Stimulated activated naive CD4-positive, alpha-beta T cell treated with Interleukin-2 at 50 U/mL for 16 hours (primary cell): Measurements from ENCODE around the gene OR2A42.
"Not testable (repeated sequence)": the region's sequence is repeated elsewhere in the genome, so short reads cannot be mapped to it uniquely, and the experiment has no call there.

Experiments used
- DNase-seq: peaks from one replicate; lab custom pipeline; 2025; lab: John Stamatoyannopoulos, UW

OR2A42 gene

GRCh38 chr7:144220531-144220930 is 18.9 kb downstream of the OR2A42 start:
- not testable (repeated sequence) for DNase-seq

GRCh38 chr7:144219149-144219548 is 20.3 kb downstream of the OR2A42 start:
- not testable (repeated sequence) for DNase-seq

GRCh38 chr7:144218581-144218980 is 20.8 kb downstream of the OR2A42 start:
- DNase-seq = not testable (repeated sequence)

GRCh38 chr7:144217200-144217599 is 22.2 kb downstream of the OR2A42 start:
- not testable (repeated sequence) for DNase-seq

- DNase-seq = not testable (repeated sequence)
Measured at GRCh38 chr7:144205306-144205705, 34.1 kb downstream of the OR2A42 start.

- DNase-seq = not testable (repeated sequence)
Measured at GRCh38 chr7:144203086-144203485, 36.3 kb downstream of the OR2A42 start.

- not testable (repeated sequence) for DNase-seq
Measured at GRCh38 chr7:144201978-144202377, 37.4 kb downstream of the OR2A42 start.

GRCh38 chr7:144198934-144199333 is 40.5 kb downstream of the OR2A42 start:
- DNase-seq = not testable (repeated sequence)

- not testable (repeated sequence) for DNase-seq
Measured at GRCh38 chr7:144195212-144195872, 44.1 kb downstream of the OR2A42 start, which contains the start of gene ARHGEF35. ARHGEF35 (minus strand) TSS chr7:144195833; CDS start chr7:144188383, 7,450 bp downstream.

GRCh38 chr7:144194453-144194852 is 45.0 kb downstream of the OR2A42 start:
- DNase-seq = not testable (repeated sequence)

GRCh38 chr7:144193782-144194181 is 45.6 kb downstream of the OR2A42 start:
- DNase-seq = not testable (repeated sequence)

- not testable (repeated sequence) for DNase-seq
Measured at GRCh38 chr7:144188578-144189171, 50.7 kb downstream of the OR2A42 start.

GRCh38 chr7:144187848-144188247 is 51.6 kb downstream of the OR2A42 start:
- DNase-seq = not testable (repeated sequence)

GRCh38 chr7:144183166-144183565 is 56.2 kb downstream of the OR2A42 start, which contains the start of gene CTAGE4:
CTAGE4 (plus strand) TSS chr7:144183466; CDS start chr7:144183504, 38 bp downstream.
- DNase-seq = not testable (repeated sequence)

GRCh38 chr7:144179165-144179479 is 60.3 kb downstream of the OR2A42 start:
- not testable (repeated sequence) for DNase-seq

- DNase-seq = peak; percentile 1
Measured at GRCh38 chr7:144178380-144179164, 60.8 kb downstream of the OR2A42 start.
